ENCODE data around the gene ATP8A2. TPM values are rescaled to one million over a fixed set of nuclear protein-coding genes. Genes with fewer than 3 reads are reported as not detected.

The ATP8A2 gene
- total and polyA plus RNA-seq, 4 donors = 0.13 to 0.29 (median 0.24) TPM; not detected in 1

DNA sequence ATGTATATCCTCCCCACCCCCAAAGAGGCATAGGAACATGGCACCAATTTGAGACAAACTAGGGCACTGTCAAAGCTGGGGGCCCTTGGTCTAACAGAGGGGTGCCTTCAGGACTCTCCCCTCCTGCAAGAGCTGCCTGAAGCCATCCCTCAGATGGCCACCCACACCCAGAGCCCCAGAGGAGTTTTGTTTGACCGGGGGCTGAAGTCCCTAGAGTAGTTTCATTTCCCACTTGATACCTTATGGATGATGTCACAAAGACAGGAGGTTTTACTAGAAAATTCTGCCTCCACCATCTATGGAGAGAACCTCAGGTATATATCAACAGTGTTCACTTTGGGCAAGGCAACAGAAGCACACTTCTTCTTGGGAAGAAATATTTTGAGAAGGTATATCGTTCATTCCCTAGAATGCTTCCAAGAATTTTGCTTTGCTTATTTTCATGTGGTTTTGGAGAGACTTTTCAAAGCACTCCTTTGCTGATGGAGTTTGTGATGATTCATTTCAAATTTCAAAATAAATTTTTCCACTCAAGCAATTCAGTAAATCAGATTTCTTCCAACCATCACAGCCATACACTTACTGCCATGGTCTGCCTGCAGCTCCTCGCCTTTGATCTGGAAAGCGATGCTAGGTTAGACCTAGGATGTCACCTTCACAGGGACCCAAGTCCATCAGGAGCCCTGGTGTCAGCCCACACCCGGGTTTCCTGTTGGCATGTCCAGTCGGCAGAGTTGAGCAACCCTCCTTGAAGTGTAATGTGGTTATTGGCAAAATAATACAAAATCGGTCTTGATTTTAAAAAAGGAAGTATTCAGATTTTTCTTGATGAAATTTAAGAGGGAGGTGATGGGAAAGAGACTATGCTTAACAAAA lies 473.0 kb downstream of the ATP8A2 start:
- intact Hi-C loops (cut with DNase I) = no loop called here

DNA sequence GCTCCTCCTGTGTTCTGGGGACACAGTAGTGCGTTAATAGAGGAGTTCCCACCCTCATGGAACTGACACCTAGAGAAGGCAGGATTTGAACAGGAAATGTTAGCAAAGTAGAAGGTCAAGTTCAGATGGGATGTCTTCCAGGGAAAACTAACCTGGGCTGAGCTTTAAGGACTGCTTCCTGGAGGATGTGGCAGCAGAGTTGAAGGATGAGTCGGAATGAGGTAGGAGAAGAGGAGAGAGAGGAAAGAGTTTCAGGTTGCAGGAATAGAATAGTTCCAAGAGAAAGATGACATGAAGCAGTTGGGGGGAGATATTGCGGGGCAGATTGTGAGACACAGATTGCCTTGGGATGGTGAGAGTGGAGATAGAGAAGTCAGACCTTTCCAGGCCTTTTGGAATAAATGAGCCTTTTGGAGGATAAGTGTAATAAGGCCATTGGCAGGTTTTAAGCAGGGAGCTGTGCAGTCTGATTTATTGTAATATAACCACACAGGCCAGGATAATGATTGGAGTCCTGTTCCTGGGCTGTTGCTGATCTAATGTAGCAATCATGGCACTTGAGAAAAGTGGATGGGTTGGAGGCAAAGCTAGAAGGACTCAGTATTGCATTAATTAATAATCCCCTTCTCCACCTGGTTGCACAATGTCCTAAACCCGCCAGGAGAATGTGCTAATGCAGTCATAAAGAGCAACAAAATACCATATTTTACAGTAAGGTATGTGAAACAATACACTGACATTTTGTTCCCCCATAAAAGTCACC lies 474.6 kb downstream of the ATP8A2 start:
- no peak overlapping the region for H3K4me3 ChIP-seq (ENCODE audit: low read length in 2 of 2)
- no peaks in the 10 kb centered on the region for H3K27me3 ChIP-seq (ENCODE audit: control insufficient read depth in 1 of 2, insufficient read depth in 2 of 2, low read length in 1 of 2)
- no peak overlapping the region for H3K27ac ChIP-seq (ENCODE audit: low read depth in 1 of 2, low read length in 2 of 2)
- ATAC-seq (ENCODE audit: low FRiP score) (no peak), DNase-seq (no peak)
- no peaks in the 10 kb centered on the region for H3K9me3 ChIP-seq (ENCODE audit: control insufficient read depth, low read length)
- intact Hi-C loops (cut with DNase I) = no loop called here
- H3K4me1 ChIP-seq (ENCODE audit: control insufficient read depth in 1 of 2, insufficient read depth in 2 of 2, low read length in 2 of 2) = no peaks in the 10 kb centered on the region
- H3K36me3 ChIP-seq (ENCODE audit: control insufficient read depth in 1 of 2, insufficient read depth in 2 of 2, low read length in 1 of 2) = no peaks in the 10 kb centered on the region
- WGBS, 2 donors = 94 to 100% methylated on average over 4 of the region's 4 CpGs

More for the DNA sequence above, 473.0 kb downstream of the ATP8A2 start:
- ATAC-seq (ENCODE audit: low FRiP score) = no peak
- WGBS, 2 donors = 69 to 77% methylated on average over 7 of the region's 7 CpGs
- no peaks in the 10 kb centered on the region for H3K4me1 ChIP-seq (ENCODE audit: control insufficient read depth in 1 of 2, insufficient read depth in 2 of 2, low read length in 2 of 2)
- H3K4me3 ChIP-seq (ENCODE audit: low read length in 2 of 2) = no peak overlapping the region
- DNase-seq = no peak
- H3K27me3 ChIP-seq (ENCODE audit: control insufficient read depth in 1 of 2, insufficient read depth in 2 of 2, low read length in 1 of 2) = no peaks in the 10 kb centered on the region
- no peaks in the 10 kb centered on the region for H3K36me3 ChIP-seq (ENCODE audit: control insufficient read depth in 1 of 2, insufficient read depth in 2 of 2, low read length in 1 of 2)
- H3K27ac ChIP-seq (ENCODE audit: low read depth in 1 of 2, low read length in 2 of 2) = no peak overlapping the region
- no peaks in the 10 kb centered on the region for H3K9me3 ChIP-seq (ENCODE audit: control insufficient read depth, low read length)

DNA sequence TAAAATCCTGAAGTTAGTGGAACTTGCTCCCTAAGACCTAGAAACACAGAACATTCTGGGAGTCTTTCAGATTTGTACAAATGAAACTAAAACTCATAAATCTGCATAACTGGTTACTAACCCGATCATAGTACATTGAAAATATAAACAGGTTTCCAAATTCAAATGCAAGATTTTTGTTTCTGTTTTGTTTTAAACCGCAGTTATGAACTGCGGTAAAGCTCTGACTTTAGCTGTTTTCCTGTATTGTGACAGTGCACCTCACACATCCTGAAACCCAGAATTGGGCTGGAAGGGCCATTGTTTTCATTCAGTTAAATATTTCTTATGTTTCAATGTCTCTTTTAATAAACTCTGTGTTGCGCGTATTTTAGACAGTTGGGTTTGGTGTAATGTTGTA lies 475.4 kb downstream of the ATP8A2 start:
- no peaks in the 10 kb centered on the region for H3K4me1 ChIP-seq (ENCODE audit: control insufficient read depth in 1 of 2, insufficient read depth in 2 of 2, low read length in 2 of 2)
- no peaks in the 10 kb centered on the region for H3K27me3 ChIP-seq (ENCODE audit: control insufficient read depth in 1 of 2, insufficient read depth in 2 of 2, low read length in 1 of 2)
- DNase-seq (no peak), ATAC-seq (ENCODE audit: low FRiP score) (no peak)
- H3K4me3 ChIP-seq (ENCODE audit: low read length in 2 of 2) = no peak overlapping the region
- no peak overlapping the region for H3K27ac ChIP-seq (ENCODE audit: low read depth in 1 of 2, low read length in 2 of 2)
- 91 to 95% methylated on average over 5 of the region's 5 CpGs for WGBS, 2 donors
- intact Hi-C loops (cut with DNase I) = no loop called here
- no peaks in the 10 kb centered on the region for H3K9me3 ChIP-seq (ENCODE audit: control insufficient read depth, low read length)
- no peaks in the 10 kb centered on the region for H3K36me3 ChIP-seq (ENCODE audit: control insufficient read depth in 1 of 2, insufficient read depth in 2 of 2, low read length in 1 of 2)

GRCh38 chr13:25847635-25848626 lies 476.2 kb downstream of the ATP8A2 start:
- no peaks in the 10 kb centered on the region for H3K36me3 ChIP-seq (ENCODE audit: control insufficient read depth in 1 of 2, insufficient read depth in 2 of 2, low read length in 1 of 2)
- intact Hi-C loops (cut with DNase I) = no loop called here
- H3K27me3 ChIP-seq (ENCODE audit: control insufficient read depth in 1 of 2, insufficient read depth in 2 of 2, low read length in 1 of 2) = no peaks in the 10 kb centered on the region
- no peaks in the 10 kb centered on the region for H3K9me3 ChIP-seq (ENCODE audit: control insufficient read depth, low read length)
- WGBS, 2 donors = 74 to 79% methylated on average over 11 of the region's 11 CpGs
- peak in 1 of 2 donors; percentile 50 for DNase-seq
- ATAC-seq (ENCODE audit: low FRiP score) = no peak
- H3K27ac ChIP-seq (ENCODE audit: low read depth in 1 of 2, low read length in 2 of 2) = no peak overlapping the region
- no peaks in the 10 kb centered on the region for H3K4me1 ChIP-seq (ENCODE audit: control insufficient read depth in 1 of 2, insufficient read depth in 2 of 2, low read length in 2 of 2)
- H3K4me3 ChIP-seq (ENCODE audit: low read length in 2 of 2) = no peak overlapping the region

GRCh38 chr13:25848812-25849745 lies 477.3 kb downstream of the ATP8A2 start:
- Histone ChIP-seq H3K4me3 (ENCODE audit: low read length in 2 of 2) (no peak overlapping the region), H3K27me3 (ENCODE audit: control insufficient read depth in 1 of 2, insufficient read depth in 2 of 2, low read length in 1 of 2) (no peaks in the 10 kb centered on the region), H3K4me1 (ENCODE audit: control insufficient read depth in 1 of 2, insufficient read depth in 2 of 2, low read length in 2 of 2) (no peaks in the 10 kb centered on the region), H3K27ac (ENCODE audit: low read depth in 1 of 2, low read length in 2 of 2) (no peak overlapping the region), H3K36me3 (ENCODE audit: control insufficient read depth in 1 of 2, insufficient read depth in 2 of 2, low read length in 1 of 2) (no peaks in the 10 kb centered on the region), H3K9me3 (ENCODE audit: control insufficient read depth, low read length) (no peaks in the 10 kb centered on the region)
- 66 to 78% methylated on average over 8 of the region's 8 CpGs for WGBS, 2 donors
- intact Hi-C loops (cut with DNase I) = no loop called here
- DNase-seq (no peak), ATAC-seq (ENCODE audit: low FRiP score) (no peak)

GRCh38 chr13:25857830-25858229 lies 486.1 kb downstream of the ATP8A2 start:
- no peaks in the 10 kb centered on the region for H3K36me3 ChIP-seq (ENCODE audit: control insufficient read depth in 1 of 2, insufficient read depth in 2 of 2, low read length in 1 of 2)
- ATAC-seq (ENCODE audit: low FRiP score) = no peak
- intact Hi-C loops (cut with DNase I) = no loop called here
- no peaks in the 10 kb centered on the region for H3K4me1 ChIP-seq (ENCODE audit: control insufficient read depth in 1 of 2, insufficient read depth in 2 of 2, low read length in 2 of 2)
- WGBS, 2 donors = 90 to 94% methylated on average over 4 of the region's 4 CpGs
- no peak overlapping the region for H3K4me3 ChIP-seq (ENCODE audit: low read length in 2 of 2)
- no peak for DNase-seq
- no peaks in the 10 kb centered on the region for H3K27me3 ChIP-seq (ENCODE audit: control insufficient read depth in 1 of 2, insufficient read depth in 2 of 2, low read length in 1 of 2)
- no peak overlapping the region for H3K27ac ChIP-seq (ENCODE audit: low read depth in 1 of 2, low read length in 2 of 2)
- no peaks in the 10 kb centered on the region for H3K9me3 ChIP-seq (ENCODE audit: control insufficient read depth, low read length)

GRCh38 chr13:25859528-25859927 lies 487.8 kb downstream of the ATP8A2 start:
- no peaks in the 10 kb centered on the region for H3K36me3 ChIP-seq (ENCODE audit: control insufficient read depth in 1 of 2, insufficient read depth in 2 of 2, low read length in 1 of 2)

More at GRCh38 chr13:25859528-25859927, 487.8 kb downstream of the ATP8A2 start:
- ATAC-seq (ENCODE audit: low FRiP score) = no peak
- no peaks in the 10 kb centered on the region for H3K4me1 ChIP-seq (ENCODE audit: control insufficient read depth in 1 of 2, insufficient read depth in 2 of 2, low read length in 2 of 2)
- intact Hi-C loops (cut with DNase I) = no loop called here
- no peaks in the 10 kb centered on the region for H3K9me3 ChIP-seq (ENCODE audit: control insufficient read depth, low read length)
- no peaks in the 10 kb centered on the region for H3K27me3 ChIP-seq (ENCODE audit: control insufficient read depth in 1 of 2, insufficient read depth in 2 of 2, low read length in 1 of 2)
- DNase-seq = no peak
- no peak overlapping the region for H3K27ac ChIP-seq (ENCODE audit: low read depth in 1 of 2, low read length in 2 of 2)
- H3K4me3 ChIP-seq (ENCODE audit: low read length in 2 of 2) = no peak overlapping the region
- 61 to 63% methylated on average over 3 of the region's 3 CpGs for WGBS, 2 donors
